ENCODE results near the gene POTEH.
"Not testable (repeated sequence)": the region's sequence is repeated elsewhere in the genome, so short reads cannot be mapped to it uniquely, and the experiment has no call there.

GRCh38 chr22:15738909-15739391 is 49.1 kb downstream of the POTEH start:
- TF ChIP-seq CTCF (IDR thresholded peaks at IDR 0.05; ENCODE audit: insufficient read depth, low read length, poor library complexity, severe bottlenecking); EZH2phosphoT487 (conservative IDR thresholded peaks at IDR 0.05; ENCODE audit: low read length): not testable (repeated sequence)
